HG02973 (cell line): ENCODE results near the gene CENATAC.
"Not testable (repeated sequence)": the region's sequence is repeated elsewhere in the genome, so short reads cannot be mapped to it uniquely, and the experiment has no call there.

Experiments used
- ATAC-seq: cut with Tn5 transposase; IDR thresholded peaks from one replicate; pipeline ENCODE4 v1.9.1; 2021; ENCODE audit warnings: moderate library complexity; ENCODE audit not compliant: unreplicated experiment

The CENATAC gene, protein sequence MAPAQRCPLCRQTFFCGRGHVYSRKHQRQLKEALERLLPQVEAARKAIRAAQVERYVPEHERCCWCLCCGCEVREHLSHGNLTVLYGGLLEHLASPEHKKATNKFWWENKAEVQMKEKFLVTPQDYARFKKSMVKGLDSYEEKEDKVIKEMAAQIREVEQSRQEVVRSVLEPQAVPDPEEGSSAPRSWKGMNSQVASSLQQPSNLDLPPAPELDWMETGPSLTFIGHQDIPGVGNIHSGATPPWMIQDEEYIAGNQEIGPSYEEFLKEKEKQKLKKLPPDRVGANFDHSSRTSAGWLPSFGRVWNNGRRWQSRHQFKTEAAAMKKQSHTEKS

DNA sequence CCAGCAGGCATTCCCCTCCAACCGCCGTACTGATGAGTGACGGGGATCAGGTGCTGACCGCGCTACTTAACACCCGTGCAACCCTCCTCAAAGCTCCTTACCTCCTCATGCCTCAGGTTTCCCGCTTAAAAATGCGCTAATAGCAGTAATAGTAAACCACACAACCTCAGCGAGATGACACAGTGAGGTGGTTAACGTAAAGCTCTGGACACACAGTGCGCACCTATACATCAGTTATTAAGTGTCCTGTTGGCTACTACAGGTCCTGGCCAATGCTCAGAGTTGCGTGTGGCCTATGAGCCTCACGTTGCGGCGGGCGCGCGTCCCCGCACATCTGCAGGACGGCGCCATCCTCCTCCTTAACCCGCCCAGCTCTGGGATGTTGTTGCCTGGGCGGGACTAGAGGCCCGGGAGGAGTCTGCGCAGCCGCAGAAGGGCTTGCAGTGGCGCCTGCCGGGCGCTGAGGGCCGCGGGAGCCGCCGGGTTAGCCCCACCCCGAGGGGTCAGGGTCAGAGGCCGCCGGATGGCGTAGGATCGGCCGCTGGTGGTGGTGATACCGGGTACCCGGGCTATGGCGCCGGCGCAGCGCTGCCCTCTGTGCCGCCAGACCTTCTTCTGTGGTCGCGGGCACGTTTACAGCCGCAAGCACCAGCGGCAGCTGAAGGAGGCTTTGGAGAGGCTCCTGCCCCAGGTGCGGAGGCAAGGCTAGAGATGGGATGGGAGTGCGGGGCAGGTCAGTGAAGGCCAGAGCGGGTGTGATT lies at the start of gene CENATAC:
CENATAC (plus strand) TSS at position 512 of the 761 bp plus-strand sequence; CDS start at position 572, 60 bp downstream.
- ATAC-seq = peak; percentile 91

DNA sequence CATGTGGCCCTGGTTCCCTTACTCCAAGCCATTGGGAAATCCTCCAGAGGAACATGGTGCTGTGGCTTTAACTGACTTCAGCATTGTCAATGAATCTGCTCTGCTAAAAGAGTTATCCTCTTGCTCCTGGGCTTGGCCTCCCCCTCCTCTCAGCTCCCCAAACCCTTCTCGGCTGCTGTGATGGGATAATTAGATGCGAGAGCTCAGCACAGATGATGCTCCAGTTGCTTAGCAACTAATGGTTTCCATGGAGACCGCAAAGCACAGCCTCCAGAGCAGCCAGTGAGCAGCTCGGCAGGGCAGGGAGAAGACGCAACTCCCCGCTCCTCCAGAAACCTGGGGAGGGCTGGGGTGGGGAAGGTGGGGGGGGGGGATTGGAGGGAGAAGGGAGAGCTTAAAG lies 44.7 kb upstream of the CENATAC start:
- no peak for ATAC-seq

DNA sequence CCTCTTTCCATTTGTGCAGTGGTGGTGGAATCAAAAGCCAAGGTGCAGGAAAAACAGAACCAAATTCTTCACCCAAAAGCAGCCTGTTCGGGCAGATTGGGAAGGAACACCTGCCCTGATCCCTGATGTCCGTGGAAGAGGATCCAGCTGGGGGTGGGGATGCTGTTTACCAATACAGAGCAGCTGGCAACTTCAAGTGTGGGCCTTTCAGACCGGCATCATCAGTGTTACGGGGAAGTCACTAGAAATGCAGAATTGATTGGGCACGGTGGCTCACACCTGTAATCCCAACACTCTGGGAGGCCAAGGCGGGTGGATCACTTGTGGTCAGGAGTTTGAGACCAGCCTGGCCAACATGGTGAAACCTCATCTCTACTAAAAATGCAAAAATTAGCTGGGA lies 44.0 kb upstream of the CENATAC start:
- ATAC-seq = not testable (repeated sequence)

DNA sequence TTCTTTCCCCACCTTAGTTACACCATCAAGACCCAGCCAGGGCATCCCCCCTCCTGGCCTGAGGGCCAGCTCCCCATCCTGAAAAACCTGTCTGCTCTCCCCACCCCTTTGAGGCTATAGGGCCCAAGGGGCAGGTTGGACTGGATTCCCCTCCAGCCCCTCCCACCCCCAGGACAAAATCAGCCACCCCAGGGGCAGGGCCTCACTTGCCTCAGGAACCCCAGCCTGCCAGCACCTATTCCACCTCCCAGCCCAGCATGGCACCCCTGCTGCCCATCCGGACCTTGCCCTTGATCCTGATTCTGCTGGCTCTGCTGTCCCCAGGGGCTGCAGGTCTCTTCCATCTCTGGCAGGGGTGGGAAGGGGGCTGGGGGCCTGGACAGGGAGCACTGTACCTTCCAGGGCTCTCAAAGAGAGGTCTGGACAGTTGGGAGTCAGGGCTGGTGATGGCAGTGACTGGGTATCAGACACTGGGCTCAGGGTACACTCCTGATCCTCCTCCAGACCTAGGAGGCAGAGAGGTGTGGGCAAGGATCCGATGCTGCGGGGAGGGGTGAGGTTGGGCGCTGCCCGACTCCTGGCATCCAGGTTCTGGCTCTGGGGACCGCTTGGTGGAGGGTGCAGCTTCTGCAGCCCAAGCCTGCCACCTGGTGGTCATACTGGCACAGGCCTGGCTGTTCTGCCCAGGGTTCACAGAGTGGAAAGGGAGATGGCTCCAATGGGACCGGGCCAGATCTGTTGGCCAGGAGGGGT lies 41.7 kb upstream of the CENATAC start, which contains the start of gene UPK2:
UPK2 (plus strand) TSS at position 205 of the 753 bp plus-strand sequence; CDS start at position 258, 53 bp downstream.
- ATAC-seq = no peak

DNA sequence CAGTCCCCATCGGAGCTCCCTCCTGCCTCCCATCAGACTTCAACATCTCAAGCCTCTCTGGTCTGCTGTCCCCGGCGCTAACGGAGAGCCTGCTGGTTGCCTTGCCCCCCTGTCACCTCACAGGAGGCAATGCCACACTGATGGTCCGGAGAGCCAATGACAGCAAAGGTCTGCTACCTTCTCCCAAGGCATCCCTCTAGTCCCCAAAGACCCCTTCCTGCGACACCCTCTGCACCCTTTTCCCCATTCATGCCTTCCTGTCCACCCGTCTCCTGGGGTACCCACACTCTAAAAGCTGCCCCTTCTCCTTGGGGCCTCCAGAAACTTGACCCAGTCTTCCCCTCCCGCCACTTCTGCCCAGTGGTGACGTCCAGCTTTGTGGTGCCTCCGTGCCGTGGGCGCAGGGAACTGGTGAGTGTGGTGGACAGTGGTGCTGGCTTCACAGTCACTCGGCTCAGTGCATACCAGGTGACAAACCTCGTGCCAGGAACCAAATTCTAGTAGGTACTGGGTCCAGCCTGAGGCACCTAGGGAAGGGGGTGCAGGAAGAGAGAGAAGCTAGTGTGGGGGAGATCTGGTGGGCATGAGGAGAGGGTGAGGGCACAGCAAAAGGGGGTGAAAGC lies 41.0 kb upstream of the CENATAC start:
- no peak for ATAC-seq

DNA sequence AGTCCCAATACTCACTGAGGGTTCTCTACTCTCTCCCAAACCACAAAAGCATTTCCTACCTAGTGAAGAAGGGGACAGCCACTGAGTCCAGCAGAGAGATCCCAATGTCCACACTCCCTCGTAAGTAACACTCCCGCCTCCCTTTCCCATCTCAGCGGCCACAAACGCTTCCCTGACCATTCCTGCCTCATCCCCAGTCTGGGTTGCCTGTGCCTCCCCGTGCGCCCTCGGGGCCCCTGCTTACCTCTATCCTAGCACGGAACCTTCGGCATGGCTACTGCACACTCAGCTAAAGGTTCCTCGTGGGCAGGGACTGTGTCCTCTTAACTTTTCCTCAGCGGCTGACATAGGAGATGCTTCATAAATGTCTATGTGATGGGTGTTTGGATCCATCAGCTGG lies 40.4 kb upstream of the CENATAC start:
- no peak for ATAC-seq

DNA sequence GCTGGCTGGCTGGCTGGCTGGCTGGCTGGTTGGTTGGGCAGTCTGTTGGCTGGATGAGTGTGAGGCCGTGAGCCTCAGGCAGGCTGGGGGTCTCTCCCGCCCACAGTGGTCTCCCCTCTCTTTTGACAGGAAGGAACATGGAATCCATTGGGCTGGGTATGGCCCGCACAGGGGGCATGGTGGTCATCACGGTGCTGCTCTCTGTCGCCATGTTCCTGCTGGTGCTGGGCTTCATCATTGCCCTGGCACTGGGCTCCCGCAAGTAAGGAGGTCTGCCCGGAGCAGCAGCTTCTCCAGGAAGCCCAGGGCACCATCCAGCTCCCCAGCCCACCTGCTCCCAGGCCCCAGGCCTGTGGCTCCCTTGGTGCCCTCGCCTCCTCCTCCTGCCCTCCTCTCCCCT lies 40.0 kb upstream of the CENATAC start:
- no peak for ATAC-seq

DNA sequence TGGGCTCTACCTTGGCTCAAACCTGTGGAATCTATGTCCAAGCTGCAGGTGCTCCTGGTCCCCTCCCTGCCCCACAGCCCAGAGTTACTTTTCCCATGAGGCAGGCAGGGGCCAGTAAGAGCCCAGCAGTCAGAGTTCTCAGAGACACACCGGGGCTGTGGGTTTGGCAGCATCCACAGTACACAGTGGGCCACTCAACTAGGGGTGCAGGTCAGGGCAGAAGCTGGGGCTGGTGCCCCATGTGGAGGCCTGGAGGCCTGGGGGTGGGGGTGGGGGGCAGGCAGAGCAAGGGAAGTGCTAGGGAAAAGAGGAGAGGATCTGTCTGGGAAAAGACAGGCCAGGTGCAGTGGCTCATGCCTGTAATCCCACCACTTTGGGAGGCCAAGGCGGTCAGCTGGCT lies 39.4 kb upstream of the CENATAC start:
- no peak for ATAC-seq

DNA sequence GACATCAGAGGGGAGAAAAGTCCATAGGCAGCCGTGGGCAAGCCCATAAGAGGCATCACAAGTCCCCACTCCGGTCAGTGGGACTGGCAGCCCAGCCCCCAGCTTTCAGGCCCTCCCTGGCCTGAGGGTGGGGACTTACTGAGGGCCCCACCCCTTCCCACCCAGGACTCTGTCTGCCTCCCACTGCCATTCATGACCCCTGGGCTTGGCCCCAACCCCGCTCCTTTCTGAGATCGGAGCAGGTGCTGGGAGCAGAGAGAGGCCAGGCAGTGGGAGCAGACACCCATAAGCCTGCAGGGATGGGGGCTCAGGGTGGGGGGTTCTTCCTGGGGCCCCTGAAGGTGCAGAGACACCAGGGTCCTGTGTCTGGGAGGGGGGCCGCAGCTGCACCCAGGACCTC lies 36.7 kb upstream of the CENATAC start:
- ATAC-seq = no peak

DNA sequence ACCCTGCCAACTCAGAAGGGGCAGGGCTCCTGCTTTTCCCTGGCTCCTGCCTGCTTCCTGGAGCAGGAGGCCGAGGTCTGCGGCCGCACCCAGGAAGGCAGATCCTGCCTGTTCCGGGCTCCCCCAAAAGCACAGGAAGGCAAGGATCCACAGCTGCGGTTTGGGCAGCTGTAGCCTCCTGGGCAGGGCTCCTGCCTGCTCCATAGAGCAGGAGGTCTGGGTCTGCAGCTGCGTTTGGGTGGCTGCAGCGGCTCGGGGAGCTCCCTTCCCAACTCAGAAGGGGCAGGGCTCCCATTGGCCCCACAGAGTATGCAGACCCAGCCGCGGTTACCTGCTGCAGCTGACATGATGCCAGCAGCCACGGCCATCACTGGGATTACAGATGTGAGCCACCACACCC lies 36.3 kb upstream of the CENATAC start:
- no peak for ATAC-seq

DNA sequence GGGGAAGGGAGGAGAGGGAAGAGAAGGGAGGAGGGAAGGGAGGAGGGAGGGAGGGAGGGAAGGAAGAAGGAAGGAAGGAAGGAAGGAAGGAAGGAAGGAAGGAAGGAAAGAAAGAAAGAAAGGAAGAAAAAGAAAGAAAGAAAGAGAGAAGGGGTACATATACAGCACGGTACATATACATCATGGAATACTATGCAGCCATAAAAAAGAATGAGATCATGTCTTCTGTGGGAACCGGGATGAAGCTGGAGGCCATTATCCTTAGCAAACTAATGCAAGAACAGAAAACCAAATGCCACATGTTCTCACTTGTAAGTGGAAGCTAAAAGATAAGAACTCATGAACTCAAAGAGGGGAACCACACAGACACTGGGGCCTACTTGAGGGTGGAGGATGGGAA lies 28.4 kb upstream of the CENATAC start:
- not testable (repeated sequence) for ATAC-seq

DNA sequence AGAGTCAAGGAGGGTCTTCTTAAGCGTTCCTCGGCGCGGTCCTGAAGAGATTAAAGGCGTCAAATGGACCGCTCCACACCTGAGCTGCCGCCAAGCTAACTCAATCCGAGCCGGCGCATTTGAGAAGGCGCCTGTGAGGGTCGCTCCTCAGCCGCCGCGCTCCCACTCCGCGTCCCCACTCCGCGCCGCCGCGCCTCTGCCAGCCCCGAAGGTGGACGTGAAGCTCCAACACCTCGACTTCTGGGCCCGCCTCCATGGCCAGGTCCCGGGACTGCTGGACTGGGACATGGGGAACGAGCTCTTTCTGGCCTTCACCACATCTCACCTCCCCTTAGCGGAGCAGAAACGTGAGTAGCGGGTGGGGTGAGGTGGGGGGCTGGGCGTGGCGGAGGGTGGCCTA lies 26.3 kb upstream of the CENATAC start, which contains the start of gene FOXR1:
FOXR1 (plus strand) TSS at position 116 of the 400 bp plus-strand sequence; CDS start at position 287, 171 bp downstream.
- no peak for ATAC-seq

DNA sequence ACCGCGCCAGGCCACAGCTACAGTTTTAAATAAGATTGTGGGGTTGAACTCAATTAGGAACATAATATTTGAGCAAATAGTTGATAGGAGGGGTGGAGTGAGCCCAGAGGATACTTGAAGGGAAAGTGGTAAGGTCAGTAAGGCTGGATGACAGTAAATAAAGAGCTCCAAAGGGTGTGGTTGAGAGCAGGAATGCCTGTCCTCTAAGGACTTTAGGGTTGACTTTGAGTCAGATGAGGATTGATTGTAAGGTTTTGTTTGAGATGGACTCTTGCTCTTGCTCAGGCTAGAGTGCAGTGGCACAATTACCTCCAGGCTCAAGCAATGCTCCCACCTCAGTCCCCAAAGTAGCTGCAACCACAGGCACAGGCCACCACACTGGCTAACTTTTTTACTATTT lies 24.0 kb upstream of the CENATAC start:
- no peak for ATAC-seq

DNA sequence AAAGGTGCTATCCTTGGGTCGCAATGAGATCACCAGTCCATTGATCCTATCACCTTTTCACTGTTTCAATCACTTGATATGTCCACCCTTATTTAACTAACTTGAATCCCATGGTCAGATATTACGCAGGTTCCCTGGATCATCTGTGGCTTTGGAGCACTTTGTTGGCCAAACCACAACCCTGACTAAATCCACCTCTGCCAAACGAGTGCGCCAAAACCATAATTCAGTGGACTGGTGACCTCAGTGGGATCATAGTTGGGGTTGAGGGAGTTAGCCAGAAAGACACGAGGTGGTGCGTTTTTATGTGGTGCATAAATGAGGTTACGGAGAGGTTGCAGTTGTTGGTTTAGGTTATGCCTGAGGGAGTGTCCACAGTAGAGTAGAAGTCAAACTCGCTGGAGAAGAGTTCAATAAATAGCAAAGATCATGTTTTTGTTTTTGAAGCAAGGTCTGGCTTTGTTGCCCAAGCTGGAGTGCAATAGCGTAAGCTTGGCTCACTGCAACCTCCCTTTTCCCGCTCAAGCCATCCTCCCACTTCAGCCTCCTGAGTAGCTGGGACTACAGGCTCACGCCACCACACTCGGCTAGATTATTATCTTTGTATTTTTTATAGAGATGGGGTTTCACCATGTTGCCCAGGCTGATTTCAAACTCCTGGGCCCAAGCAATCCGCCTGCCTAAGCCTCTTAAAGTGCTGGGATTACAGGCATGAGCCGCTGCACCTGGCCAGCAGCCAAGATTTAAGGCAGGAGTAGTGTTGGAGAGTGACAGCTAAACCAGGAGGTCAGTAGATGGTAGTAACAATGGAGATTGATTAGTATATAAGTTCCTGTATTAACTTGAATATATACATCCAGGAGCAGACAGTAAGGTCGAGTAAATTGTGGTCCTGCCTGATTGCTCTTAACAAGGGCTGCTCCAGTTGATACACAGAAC lies 21.9 kb upstream of the CENATAC start:
- ATAC-seq = no peak

DNA sequence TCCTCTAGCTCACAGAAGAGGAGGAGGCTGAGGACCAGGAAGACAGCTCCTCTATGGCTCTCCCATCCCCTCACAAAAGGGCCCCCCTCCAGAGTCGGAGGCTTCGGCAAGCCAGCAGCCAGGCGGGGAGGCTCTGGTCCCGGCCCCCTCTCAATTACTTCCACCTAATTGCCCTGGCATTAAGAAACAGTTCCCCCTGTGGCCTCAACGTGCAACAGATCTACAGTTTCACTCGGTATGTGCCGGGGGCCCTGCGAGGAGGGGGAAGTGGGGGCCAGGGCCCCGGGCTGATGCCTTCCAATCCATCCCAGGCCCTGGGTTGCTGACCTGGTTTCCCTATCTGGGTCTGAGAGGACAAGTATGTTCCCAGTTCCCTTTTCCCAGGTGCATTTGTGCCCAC lies 18.5 kb upstream of the CENATAC start:
- ATAC-seq = no peak

DNA sequence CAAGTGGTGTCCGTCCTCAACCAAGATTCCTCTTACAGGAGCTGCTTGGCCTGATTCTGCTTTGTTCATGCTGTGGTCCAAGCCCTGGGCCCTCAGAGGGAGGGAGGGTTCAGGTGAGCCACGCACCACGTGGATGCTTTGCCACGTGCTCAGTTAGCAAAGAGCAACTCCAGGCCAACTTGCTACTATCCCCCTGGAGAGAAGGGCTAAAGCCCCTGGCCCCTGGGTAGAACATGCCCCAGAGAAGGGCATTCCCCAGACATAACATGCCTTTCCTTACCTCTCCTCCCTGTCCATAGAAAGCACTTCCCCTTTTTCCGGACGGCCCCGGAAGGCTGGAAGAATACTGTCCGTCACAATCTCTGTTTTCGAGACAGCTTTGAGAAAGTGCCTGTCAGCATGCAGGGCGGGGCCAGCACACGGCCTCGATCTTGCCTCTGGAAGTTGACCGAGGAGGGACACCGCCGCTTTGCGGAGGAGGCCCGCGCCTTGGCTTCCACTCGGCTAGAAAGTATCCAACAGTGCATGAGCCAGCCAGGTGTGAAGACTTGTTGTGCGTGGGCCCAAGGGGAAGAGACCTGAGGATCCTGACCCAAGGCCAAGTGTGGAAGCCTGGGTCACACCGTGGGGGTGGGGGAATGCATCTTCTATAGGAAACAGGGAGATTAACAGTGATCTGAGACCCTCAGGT lies 17.6 kb upstream of the CENATAC start:
- ATAC-seq = no peak

DNA sequence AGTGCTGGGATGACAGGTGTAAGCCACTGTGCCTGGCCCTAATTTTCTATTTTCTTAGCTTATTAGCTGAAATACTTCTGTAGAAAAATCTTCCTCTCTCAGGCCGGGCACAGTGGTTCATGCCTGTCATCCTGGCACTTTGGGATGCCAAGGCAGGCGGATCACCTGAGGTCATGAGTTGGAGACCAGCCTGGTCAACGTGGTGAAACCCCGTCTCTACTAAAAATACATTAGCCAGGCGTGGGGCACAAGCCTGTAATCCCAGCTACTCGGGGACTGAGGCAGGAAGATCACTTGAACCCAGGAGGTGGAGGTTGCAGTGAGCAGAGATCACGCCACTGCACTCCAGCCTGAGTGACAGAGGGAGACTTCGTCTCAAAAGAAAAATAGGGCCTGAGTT lies 13.6 kb upstream of the CENATAC start:
- not testable (repeated sequence) for ATAC-seq

DNA sequence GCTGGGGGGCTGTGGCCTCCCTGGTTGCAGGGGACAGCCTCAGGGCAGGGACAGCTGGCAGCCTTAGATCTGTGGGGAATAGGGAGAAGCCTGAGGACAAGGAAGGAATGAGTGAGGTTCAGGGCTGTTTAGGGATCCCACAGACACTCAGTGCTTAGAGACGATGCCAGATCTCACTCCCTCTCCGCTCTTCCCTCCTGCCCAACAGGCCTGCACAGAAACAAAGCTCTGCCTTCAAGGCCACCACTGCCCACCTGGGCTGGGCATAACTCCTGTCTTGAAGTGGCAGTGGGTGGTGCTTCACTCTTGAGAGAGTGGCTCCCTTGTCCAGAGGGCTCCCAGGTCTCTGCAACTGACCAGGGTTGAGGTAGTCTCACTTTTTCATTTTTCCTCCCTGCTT lies 13.1 kb upstream of the CENATAC start:
- no peak for ATAC-seq

DNA sequence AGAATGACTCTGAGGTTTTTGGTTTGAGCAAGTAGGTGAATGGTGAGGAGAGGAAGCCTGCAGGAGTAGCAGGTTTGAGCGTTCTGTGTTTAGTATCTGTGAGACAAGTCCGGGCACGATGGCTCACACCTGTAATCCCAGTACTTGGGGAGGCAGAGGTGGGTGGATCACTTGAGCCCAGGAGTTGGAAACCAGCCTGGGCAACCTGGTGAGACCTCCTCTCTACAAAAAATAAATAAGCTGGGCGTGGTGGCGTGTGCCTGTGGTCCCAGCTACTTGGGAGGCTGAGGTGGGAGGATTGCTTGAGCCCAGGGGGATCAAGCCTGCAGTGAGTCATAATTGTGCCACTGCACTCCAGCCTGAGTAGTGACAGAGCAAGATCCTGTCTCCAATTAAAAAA lies 9.7 kb upstream of the CENATAC start:
- ATAC-seq = no peak
